HL-60 (cell line): ENCODE measurements around the gene ZBTB40.

Experiments used
- DNase-seq, 2 experiments: peaks; one replicate each; pipeline ENCODE4 v3.0.0-alpha.2; 2010 to 2020; ENCODE audit warnings: low read depth in 1 of 2, low spot score in 1 of 2
- H3K27ac ChIP-seq: fragments of 250-450 bp; sonication (Bioruptor Pico); replicated peaks from 2 replicates; pipeline ENCODE4 v1.5.1; 2020; ENCODE audit warnings: mild to moderate bottlenecking, moderate library complexity
- H3K27me3 ChIP-seq: fragments of 250-450 bp; sonication (Bioruptor Pico); 2 replicates; pipeline ENCODE4 v1.5.1; 2021; ENCODE audit warnings: mild to moderate bottlenecking, moderate library complexity; ENCODE audit not compliant: insufficient read depth, poor library complexity, severe bottlenecking
- H3K4me3 ChIP-seq: replicated peaks from 2 replicates; pipeline ENCODE4 v1.5.1; 2011; ENCODE audit warnings: mild to moderate bottlenecking, control low read depth, low read length; ENCODE audit not compliant: insufficient read depth
- GABPA ChIP-seq: IDR thresholded peaks from 2 replicates; pipeline ENCODE4 v1.6.1; 2012; ENCODE audit warnings: low read depth
- POLR2AphosphoS5 ChIP-seq: IDR thresholded peaks from 2 replicates; pipeline ENCODE4 v1.6.1; 2012; ENCODE audit warnings: low read depth
- SPI1 ChIP-seq: IDR thresholded peaks from 2 replicates; pipeline ENCODE4 v1.6.1; 2012; ENCODE audit warnings: low read depth, mild to moderate bottlenecking, borderline replicate concordance
- TF ChIP-seq, protein P1 (sequence below): IDR thresholded peaks from one replicate; pipeline ENCODE4 v1.5.1; 2011; ENCODE audit warnings: low read length, control low read depth, inconsistent platforms; ENCODE audit not compliant: insufficient read depth
- TF ChIP-seq, protein P2 (sequence below): IDR thresholded peaks from 2 replicates; pipeline ENCODE4 v1.6.1; 2012; ENCODE audit warnings: low read depth; ENCODE audit not compliant: insufficient replicate concordance

Gene ZBTB40

DNA sequence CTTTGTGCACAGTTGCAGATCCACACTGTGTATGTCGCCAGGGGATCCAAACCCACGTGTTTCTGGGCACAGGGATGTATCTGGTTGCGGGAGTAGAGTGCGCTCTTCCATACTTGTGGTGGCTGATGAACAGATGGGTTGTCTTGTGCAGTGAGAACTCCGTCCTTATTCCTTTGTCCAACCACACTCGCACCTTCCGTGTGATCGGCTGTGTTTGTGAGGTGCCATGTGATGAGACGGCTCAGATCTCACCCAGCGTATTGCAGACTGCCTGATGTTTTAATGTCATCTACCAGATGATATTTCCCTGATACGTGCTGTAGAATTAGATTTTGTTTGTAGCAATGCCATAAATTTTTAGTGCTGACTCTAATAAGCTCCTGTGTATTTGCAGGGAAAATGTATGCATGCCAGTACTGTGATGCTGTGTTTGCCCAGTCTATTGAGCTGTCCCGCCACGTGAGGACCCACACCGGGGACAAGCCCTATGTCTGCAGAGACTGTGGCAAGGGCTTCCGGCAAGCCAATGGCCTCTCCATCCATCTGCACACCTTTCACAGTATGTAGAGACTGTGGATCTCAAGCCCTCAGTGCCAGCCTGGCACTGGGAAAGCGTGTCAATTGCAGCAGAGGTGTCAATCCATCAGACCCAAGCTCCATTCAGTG, 65.4 kb downstream of the ZBTB40 start:
- H3K4me3 ChIP-seq, result no peak overlapping the region
- no peak for TF ChIP-seq SPI1
- TF ChIP-seq, protein P1, sequence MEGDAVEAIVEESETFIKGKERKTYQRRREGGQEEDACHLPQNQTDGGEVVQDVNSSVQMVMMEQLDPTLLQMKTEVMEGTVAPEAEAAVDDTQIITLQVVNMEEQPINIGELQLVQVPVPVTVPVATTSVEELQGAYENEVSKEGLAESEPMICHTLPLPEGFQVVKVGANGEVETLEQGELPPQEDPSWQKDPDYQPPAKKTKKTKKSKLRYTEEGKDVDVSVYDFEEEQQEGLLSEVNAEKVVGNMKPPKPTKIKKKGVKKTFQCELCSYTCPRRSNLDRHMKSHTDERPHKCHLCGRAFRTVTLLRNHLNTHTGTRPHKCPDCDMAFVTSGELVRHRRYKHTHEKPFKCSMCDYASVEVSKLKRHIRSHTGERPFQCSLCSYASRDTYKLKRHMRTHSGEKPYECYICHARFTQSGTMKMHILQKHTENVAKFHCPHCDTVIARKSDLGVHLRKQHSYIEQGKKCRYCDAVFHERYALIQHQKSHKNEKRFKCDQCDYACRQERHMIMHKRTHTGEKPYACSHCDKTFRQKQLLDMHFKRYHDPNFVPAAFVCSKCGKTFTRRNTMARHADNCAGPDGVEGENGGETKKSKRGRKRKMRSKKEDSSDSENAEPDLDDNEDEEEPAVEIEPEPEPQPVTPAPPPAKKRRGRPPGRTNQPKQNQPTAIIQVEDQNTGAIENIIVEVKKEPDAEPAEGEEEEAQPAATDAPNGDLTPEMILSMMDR, result no peak
- TF ChIP-seq, protein P2, sequence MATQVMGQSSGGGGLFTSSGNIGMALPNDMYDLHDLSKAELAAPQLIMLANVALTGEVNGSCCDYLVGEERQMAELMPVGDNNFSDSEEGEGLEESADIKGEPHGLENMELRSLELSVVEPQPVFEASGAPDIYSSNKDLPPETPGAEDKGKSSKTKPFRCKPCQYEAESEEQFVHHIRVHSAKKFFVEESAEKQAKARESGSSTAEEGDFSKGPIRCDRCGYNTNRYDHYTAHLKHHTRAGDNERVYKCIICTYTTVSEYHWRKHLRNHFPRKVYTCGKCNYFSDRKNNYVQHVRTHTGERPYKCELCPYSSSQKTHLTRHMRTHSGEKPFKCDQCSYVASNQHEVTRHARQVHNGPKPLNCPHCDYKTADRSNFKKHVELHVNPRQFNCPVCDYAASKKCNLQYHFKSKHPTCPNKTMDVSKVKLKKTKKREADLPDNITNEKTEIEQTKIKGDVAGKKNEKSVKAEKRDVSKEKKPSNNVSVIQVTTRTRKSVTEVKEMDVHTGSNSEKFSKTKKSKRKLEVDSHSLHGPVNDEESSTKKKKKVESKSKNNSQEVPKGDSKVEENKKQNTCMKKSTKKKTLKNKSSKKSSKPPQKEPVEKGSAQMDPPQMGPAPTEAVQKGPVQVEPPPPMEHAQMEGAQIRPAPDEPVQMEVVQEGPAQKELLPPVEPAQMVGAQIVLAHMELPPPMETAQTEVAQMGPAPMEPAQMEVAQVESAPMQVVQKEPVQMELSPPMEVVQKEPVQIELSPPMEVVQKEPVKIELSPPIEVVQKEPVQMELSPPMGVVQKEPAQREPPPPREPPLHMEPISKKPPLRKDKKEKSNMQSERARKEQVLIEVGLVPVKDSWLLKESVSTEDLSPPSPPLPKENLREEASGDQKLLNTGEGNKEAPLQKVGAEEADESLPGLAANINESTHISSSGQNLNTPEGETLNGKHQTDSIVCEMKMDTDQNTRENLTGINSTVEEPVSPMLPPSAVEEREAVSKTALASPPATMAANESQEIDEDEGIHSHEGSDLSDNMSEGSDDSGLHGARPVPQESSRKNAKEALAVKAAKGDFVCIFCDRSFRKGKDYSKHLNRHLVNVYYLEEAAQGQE, result no peak

DNA sequence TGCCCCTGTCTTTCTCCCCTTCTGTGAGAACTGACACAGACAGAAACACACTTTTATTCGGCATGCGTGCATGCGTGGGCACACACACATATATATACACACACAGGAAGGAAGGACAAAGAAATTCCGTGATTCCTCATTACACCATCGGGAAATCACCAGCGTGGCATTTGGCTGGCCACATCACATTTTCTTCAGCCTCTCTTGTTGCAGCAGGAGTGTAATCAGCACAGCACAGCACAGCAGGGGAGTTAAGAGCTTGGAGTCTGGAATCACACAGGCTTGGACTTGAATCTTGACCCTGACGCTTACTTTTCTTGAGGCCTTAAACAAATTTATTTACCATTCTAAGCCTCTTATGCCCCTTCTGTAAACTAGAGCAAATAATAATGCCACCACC, 66.3 kb downstream of the ZBTB40 start:
- Histone ChIP-seq H3K27me3 (no peaks in the 10 kb centered on the region), H3K27ac (no peak overlapping the region), H3K4me3 (no peak overlapping the region)
- TF ChIP-seq, protein P2, result no peak
- TF ChIP-seq POLR2AphosphoS5 (no peak), SPI1 (no peak), GABPA (no peak)
- TF ChIP-seq, protein P1, result no peak
- DNase-seq, result no peak

More for the DNA sequence above, 65.4 kb downstream of the ZBTB40 start:
- no peak for DNase-seq
- no peak overlapping the region for H3K27ac ChIP-seq
- no peaks in the 10 kb centered on the region for H3K27me3 ChIP-seq

DNA sequence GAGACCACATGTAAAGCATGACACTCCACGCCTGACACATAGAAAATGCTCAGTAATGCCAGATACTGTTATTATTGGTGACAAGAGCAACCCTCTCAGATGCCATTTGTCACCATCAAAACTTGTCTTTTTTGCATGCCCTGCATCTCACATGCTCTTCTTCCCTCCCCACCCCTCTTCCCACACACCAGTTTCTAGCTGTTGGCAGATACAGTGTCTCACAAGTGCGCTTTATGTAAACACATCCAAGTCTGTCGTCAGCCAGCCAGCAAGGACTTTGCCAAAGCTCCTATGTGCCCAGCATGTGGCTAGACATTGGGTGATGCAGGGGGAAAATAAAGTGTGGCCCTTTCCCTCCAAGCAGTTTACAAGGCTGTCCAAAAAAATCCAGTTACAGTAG, 66.7 kb downstream of the ZBTB40 start:
- DNase-seq, result no peak
- TF ChIP-seq GABPA, result no peak
- TF ChIP-seq SPI1, result no peak
- TF ChIP-seq POLR2AphosphoS5, result no peak
- TF ChIP-seq, protein P2, result no peak
- TF ChIP-seq, protein P1, result no peak
- H3K4me3 ChIP-seq, result no peak overlapping the region
- H3K27me3 ChIP-seq, result no peaks in the 10 kb centered on the region
- no peak overlapping the region for H3K27ac ChIP-seq
